Urinary bladder (tissue), 4 donors: ENCODE measurements around the gene RNF217. TPM values are rescaled to one million over a fixed set of nuclear protein-coding genes. Genes with fewer than 3 reads are reported as not detected.
"Not testable (repeated sequence)": the region's sequence is repeated elsewhere in the genome, so short reads cannot be mapped to it uniquely, and the experiment has no call there.

ENCODE experiments used
- DNase-seq: peaks from one replicate; pipeline ENCODE4 v3.0.0-alpha.2; 2015; ENCODE audit errors: extremely low spot score
- H3K27ac ChIP-seq: one replicate; pipeline ENCODE4 v1.5.1; 2013; ENCODE audit warnings: low read depth, mild to moderate bottlenecking, moderate library complexity
- H3K36me3 ChIP-seq: one replicate; pipeline ENCODE4 v1.6.1; 2013; ENCODE audit warnings: mild to moderate bottlenecking, moderate library complexity; ENCODE audit not compliant: insufficient read depth
- H3K4me1 ChIP-seq: one replicate; pipeline ENCODE4 v1.6.1; 2013; ENCODE audit warnings: mild to moderate bottlenecking, moderate library complexity; ENCODE audit not compliant: insufficient read depth
- H3K4me3 ChIP-seq: one replicate; pipeline ENCODE4 v1.5.1; 2013; ENCODE audit warnings: low read depth, low read length
- WGBS: extraction: QIAGEN DNeasy Blood & Tissue Kit; methylation state at CpG from one replicate; pipeline ENCODE4 v1.1.7; 2013; 5-methylcytosine and 5-hydroxymethylcytosine counted together
- polyA plus RNA-seq: library from polyadenylated mRNA; stranded (reverse); fragments of 200-250 nt; gene quantifications from one replicate; pipeline ENCODE4 v1.2.3, GENCODE V29; 2013
- total RNA-seq: library from RNA; depleted of rRNA; stranded (reverse); fragments of >200 nt; gene quantifications from one replicate; pipeline ENCODE4 v1.2.3, GENCODE V29; 2014
- donor health status: healthy with polysubstance abuse.
- donor health status: healthy.

The RNF217 gene
- total and polyA plus RNA-seq, 2 donors = 7.9 to 51.7 TPM

GRCh38 chr6:125050663-125051318 lies 88.6 kb downstream of the RNF217 start:
- WGBS = 42% methylated on average over 4 of the region's 4 CpGs
- no peak overlapping the region for H3K27ac ChIP-seq

GRCh38 chr6:125053809-125054208 lies 91.6 kb downstream of the RNF217 start:
- no peak overlapping the region for H3K4me3 ChIP-seq
- no peak overlapping the region for H3K27ac ChIP-seq
- WGBS = 96% methylated on average over 2 of the region's 2 CpGs
- H3K4me1 ChIP-seq = no peaks in the 10 kb centered on the region
- no peak for DNase-seq
- no peaks in the 10 kb centered on the region for H3K36me3 ChIP-seq

More at GRCh38 chr6:125050663-125051318, 88.6 kb downstream of the RNF217 start:
- Histone ChIP-seq H3K4me3 (no peak overlapping the region), H3K4me1 (no peaks in the 10 kb centered on the region), H3K36me3 (no peaks in the 10 kb centered on the region)
- DNase-seq = no peak

DNA sequence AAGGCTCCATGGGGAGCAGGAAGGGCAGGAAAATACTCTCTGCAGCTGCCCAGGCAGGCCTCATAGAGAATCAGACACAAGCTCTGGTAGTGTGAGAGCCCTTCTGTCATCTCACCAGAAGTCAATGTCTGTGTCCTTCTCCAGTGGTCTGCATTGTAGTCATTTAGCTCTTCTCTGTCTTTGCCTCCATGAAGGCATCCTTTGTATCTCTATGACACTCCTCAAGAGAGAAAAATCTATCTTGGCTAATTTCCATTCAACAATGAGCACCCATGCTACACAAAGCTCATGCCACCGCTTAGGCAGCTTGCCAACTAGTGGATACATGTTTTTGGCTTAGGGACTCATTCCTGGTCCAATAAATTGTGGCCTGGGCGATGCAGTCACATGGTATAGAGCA lies 92.1 kb downstream of the RNF217 start:
- Histone ChIP-seq H3K27ac (no peak overlapping the region), H3K36me3 (no peaks in the 10 kb centered on the region), H3K4me3 (no peak overlapping the region), H3K4me1 (no peaks in the 10 kb centered on the region)
- DNase-seq = no peak
- WGBS = 96% methylated on average over 2 of the region's 2 CpGs

- Histone ChIP-seq H3K4me3 (no peak overlapping the region), H3K36me3 (no peaks in the 10 kb centered on the region), H3K27ac (no peak overlapping the region), H3K4me1 (no peaks in the 10 kb centered on the region)
- 73% methylated on average over 5 of the region's 5 CpGs for WGBS
- no peak for DNase-seq
Observed at GRCh38 chr6:125057392-125058246, 95.4 kb downstream of the RNF217 start.

- DNase-seq = no peak
- Histone ChIP-seq H3K4me1 (no peaks in the 10 kb centered on the region), H3K4me3 (no peak overlapping the region), H3K27ac (no peak overlapping the region), H3K36me3 (no peaks in the 10 kb centered on the region)
- 44% methylated on average over 1 of the region's 1 CpG for WGBS
Observed at GRCh38 chr6:125058546-125058945, 96.3 kb downstream of the RNF217 start.

DNA sequence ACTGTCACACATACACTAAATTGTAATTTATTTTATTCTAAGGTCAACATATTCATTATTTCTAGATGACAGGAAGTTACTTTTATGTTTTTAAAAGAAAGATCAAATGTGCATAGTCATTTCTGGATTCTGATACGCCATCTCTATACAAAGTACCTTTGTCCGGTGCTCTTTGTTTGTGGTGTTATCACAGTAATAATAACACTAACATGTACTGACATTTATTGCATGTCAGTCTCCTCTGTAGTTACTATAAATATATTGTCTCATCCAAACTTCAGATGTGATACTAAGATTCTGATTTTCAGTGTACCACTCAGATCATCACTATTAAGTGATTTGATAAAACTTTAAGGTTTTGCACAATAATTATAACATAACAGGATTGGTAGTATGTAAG lies 101.1 kb downstream of the RNF217 start:
- H3K27ac ChIP-seq = no peak overlapping the region
- H3K4me1 ChIP-seq = no peaks in the 10 kb centered on the region
- no peak for DNase-seq
- WGBS = 52% methylated on average over 2 of the region's 2 CpGs
- H3K4me3 ChIP-seq = no peak overlapping the region
- H3K36me3 ChIP-seq = no peaks in the 10 kb centered on the region

GRCh38 chr6:125066140-125066539 lies 103.9 kb downstream of the RNF217 start:
- WGBS = 93% methylated on average over 6 of the region's 6 CpGs
- no peaks in the 10 kb centered on the region for H3K4me1 ChIP-seq
- no peak overlapping the region for H3K27ac ChIP-seq
- no peak overlapping the region for H3K4me3 ChIP-seq
- no peaks in the 10 kb centered on the region for H3K36me3 ChIP-seq
- no peak for DNase-seq

DNA sequence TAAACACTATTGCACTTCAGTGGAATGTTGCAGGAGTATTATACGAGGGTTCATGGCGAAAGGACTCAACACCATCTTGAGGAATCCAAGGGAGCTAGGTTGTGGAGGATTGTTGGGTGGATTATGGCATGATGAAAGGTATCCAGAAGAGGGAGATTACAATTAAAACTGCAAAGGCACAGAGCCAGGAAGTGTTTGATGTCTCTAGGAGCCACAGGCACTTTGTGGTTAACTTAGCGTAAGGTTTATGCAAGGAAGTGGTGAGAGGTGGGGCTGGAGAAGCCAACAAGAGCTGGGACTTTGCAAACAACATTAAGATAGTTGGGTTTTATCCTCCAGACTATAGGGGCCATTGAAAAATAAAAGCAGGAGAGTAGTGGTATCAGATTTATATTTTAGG lies 104.7 kb downstream of the RNF217 start:
- WGBS = 77% methylated on average over 3 of the region's 3 CpGs
- Histone ChIP-seq H3K4me1 (no peaks in the 10 kb centered on the region), H3K36me3 (no peaks in the 10 kb centered on the region), H3K27ac (no peak overlapping the region), H3K4me3 (no peak overlapping the region)
- DNase-seq = no peak

DNA sequence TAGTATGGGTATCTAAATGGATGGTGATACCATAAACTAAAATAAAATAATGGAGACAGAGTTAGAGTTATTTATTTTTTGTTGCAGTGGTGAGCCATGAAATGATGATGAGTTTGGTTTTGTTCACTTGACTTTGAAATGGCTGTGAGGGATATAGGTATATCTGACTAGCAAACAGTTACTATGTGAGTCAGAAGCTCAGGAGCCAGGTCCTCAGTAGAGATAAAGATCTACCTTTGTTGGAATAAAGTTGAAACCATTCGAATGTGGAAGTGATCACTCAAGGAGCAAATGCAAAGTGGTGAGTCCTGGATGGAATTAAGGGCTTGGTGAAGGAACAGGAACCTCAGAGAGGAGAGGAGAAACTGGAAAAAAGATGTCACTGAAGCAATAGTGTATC lies 105.3 kb downstream of the RNF217 start:
- no peak overlapping the region for H3K4me3 ChIP-seq

DNA sequence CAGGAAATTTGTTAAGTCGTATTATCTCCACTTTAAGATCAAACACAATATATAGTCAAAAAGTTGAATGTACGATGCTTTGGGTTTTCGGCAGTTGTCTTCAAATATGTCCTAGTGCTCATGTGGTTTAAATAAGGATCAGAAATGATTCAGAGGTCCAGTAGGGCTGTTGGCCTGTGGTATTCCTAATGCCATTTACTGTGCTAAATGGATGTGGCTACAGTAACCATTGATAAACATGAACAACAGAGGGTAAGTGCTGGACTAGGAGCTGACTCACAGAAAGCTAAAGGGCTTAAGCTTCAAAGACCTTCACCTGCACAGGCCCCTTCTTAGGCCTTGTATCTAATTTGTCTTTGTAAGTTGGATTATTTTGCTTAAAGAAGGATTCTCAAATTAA lies 110.8 kb downstream of the RNF217 start:
- H3K4me3 ChIP-seq = no peak overlapping the region
- H3K36me3 ChIP-seq = no peaks in the 10 kb centered on the region
- no peaks in the 10 kb centered on the region for H3K4me1 ChIP-seq
- WGBS = 98% methylated on average over 3 of the region's 3 CpGs
- no peak for DNase-seq
- no peak overlapping the region for H3K27ac ChIP-seq

More for the DNA sequence above, 105.3 kb downstream of the RNF217 start:
- DNase-seq = no peak
- 90% methylated on average over 1 of the region's 1 CpG for WGBS
- no peaks in the 10 kb centered on the region for H3K4me1 ChIP-seq
- no peak overlapping the region for H3K27ac ChIP-seq
- H3K36me3 ChIP-seq = no peaks in the 10 kb centered on the region

- 90% methylated on average over 3 of the region's 3 CpGs for whole genome bisulfite sequencing
- H3K4me3 ChIP-seq = no peak overlapping the region
- DNase-seq = no peak
- H3K27ac ChIP-seq = no peak overlapping the region
- H3K4me1 ChIP-seq = no peaks in the 10 kb centered on the region
- no peaks in the 10 kb centered on the region for H3K36me3 ChIP-seq
Observed at GRCh38 chr6:125074120-125074519, 111.9 kb downstream of the RNF217 start.

- DNase-seq, H3K36me3 ChIP-seq, H3K4me1 ChIP-seq, H3K27ac ChIP-seq, H3K4me3 ChIP-seq: not testable (repeated sequence)
- 89% methylated on average over 2 of the region's 2 CpGs for WGBS
Observed at GRCh38 chr6:125075073-125075472, 112.8 kb downstream of the RNF217 start.

DNA sequence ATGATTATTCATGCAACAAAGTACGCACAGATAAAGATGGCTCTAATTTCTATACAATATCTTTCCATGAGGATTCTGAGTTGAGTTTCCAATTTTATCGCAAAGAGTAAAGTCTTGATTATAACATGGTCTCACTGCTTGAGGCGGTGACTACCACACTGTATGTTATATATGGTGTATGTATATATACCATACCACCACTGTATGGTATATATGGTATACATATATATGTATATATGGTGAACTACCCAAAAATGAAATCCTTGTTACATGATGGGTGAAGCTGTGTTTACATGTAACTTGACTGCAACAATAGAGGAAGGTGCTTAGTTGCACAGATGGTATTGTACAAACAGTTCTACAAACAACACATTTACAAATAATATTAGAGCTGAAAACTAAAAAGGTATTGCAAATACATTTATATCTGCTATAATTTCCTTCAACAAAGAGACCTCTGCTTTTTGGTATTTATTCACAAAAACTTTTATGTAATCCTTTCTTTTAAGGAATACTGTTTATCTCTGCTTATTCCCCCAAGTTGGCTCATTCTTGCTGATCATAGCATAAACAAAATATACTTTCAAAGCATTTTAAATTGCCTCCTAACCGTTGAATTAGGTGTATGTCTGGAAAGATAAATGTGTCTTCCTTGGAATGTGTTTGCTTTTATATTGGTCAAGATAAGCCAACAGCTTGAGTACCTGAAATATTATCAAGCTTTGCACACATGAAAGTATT lies 113.7 kb downstream of the RNF217 start:
- no peaks in the 10 kb centered on the region for H3K36me3 ChIP-seq
- H3K27ac ChIP-seq = no peak overlapping the region
- no peak for DNase-seq
- H3K4me3 ChIP-seq = no peak overlapping the region
- 63% methylated on average over 4 of the region's 4 CpGs for WGBS
- no peaks in the 10 kb centered on the region for H3K4me1 ChIP-seq

GRCh38 chr6:125076482-125076742 lies 114.2 kb downstream of the RNF217 start:
- 85% methylated on average over 3 of the region's 3 CpGs for WGBS
- no peak for DNase-seq
- Histone ChIP-seq H3K4me1 (no peaks in the 10 kb centered on the region), H3K36me3 (no peaks in the 10 kb centered on the region), H3K27ac (no peak overlapping the region), H3K4me3 (no peak overlapping the region)
